Measurements from ENCODE around the gene SELENOO. TPM values are rescaled to one million over a fixed set of nuclear protein-coding genes. Genes with fewer than 3 reads are reported as not detected.

Gene SELENOO
- total RNA-seq, 1 donor from 2014 or later = 24.5 TPM

DNA sequence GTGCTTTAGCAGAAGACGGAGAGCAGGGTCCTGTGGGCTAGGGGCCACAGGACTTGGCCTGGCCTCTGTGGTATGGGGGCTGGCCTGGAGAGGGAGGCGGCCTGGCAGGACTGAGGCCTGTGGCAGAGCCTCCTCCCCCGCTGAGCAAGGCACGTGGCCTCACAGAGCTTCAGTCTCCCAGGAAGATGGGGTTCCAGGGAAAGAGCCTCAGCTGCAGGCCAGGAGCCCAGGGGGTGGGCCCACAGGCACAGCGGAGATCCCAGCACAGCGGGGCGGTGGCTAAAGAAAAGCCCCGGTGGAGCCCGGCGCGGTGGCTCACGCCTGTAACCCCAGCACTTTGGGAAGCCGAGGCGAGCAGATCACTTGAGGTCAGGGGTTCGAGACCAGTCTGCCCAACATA, 58.5 kb downstream of the SELENOO start:
- Mint-ChIP-seq H3K27me3 (ENCODE audit: low read depth) (no peaks in the 10 kb centered on the region), H3K27ac (ENCODE audit: unreplicated experiment) (no peak overlapping the region), H3K36me3 (ENCODE audit: low read depth) (no peaks in the 10 kb centered on the region), H3K9me3 (no peaks in the 10 kb centered on the region), H3K4me3 (peak overlapping the region; percentile 71), H3K4me1 (peaks cover 5% of the 10 kb centered on the region)
- DNase-seq (ENCODE audit: low read depth, low spot score) = no peak
- TF ChIP-seq, protein P1, sequence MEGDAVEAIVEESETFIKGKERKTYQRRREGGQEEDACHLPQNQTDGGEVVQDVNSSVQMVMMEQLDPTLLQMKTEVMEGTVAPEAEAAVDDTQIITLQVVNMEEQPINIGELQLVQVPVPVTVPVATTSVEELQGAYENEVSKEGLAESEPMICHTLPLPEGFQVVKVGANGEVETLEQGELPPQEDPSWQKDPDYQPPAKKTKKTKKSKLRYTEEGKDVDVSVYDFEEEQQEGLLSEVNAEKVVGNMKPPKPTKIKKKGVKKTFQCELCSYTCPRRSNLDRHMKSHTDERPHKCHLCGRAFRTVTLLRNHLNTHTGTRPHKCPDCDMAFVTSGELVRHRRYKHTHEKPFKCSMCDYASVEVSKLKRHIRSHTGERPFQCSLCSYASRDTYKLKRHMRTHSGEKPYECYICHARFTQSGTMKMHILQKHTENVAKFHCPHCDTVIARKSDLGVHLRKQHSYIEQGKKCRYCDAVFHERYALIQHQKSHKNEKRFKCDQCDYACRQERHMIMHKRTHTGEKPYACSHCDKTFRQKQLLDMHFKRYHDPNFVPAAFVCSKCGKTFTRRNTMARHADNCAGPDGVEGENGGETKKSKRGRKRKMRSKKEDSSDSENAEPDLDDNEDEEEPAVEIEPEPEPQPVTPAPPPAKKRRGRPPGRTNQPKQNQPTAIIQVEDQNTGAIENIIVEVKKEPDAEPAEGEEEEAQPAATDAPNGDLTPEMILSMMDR (conservative IDR thresholded peaks at IDR 0.05) = no peak

DNA sequence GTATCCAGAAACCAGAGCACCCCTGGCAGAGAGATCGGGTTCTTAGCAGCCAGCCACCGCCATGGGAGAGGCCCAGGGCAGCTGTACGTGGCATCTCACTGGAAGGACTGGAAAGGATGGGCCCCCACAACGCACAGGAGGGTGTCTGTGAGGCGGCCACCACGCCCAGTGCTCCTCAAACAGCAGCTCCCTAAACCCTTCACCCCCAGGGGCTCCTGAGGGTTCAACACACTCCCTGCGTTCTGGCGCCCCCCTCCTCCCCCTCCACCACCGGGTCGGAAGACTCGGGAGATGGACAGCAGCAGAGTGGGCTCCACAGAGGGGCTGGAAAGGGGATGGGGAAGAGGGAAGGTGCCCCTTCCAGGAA, 59.6 kb downstream of the SELENOO start:
- H3K27ac Mint-ChIP-seq (ENCODE audit: unreplicated experiment) = no peak overlapping the region
- no peaks in the 10 kb centered on the region for H3K36me3 Mint-ChIP-seq (ENCODE audit: low read depth)
- no peak for DNase-seq (ENCODE audit: low read depth, low spot score)
- TF ChIP-seq, protein P1 (conservative IDR thresholded peaks at IDR 0.05) = no peak
- no peaks in the 10 kb centered on the region for H3K9me3 Mint-ChIP-seq
- H3K4me3 Mint-ChIP-seq = peak overlapping the region; percentile 47
- H3K27me3 Mint-ChIP-seq (ENCODE audit: low read depth) = no peaks in the 10 kb centered on the region
- peaks cover 5% of the 10 kb centered on the region for H3K4me1 Mint-ChIP-seq

DNA sequence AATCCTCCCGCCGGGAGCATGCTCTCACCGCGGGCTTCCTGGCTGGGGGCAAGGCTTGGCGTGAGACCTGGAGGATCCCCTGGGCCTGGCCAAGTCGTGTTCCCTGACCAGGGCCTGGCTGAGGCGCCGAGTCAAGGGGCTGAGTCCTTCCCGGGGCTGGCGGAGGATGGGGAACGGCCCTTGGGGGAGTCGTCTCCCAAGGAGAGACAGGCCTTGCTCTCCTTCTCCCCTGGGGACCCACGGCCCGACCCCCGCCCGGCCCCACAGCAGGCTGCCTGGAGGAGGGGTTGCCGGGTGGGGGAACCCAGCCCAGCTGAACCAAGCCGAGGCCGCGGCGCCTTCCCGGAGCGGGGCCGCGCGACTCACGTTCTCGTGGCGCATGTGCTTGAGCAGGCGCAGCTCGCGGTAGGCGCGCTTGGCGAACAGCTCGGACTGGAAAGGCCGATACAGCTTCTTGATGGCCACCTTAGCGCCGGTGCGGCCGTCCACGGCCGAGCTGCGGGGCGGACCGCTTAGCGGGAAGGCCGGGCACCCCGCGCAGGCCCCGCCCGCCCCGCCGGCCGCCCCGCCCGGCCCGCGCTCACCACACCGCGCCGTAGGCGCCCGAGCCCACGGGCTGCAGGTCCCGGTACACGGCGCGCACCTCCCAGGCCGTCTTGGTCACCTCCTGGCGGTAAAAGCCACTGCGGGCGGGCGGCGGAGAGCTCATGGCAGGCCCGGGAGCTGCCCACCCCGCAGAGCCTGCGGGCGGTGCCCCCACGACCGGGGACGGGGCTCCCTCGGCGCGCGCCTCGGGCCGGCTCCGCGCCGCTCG, 60.2 kb downstream of the SELENOO start:
- Mint-ChIP-seq H3K4me1 (peaks cover 5% of the 10 kb centered on the region), H3K4me3 (peak overlapping the region; percentile 47), H3K27ac (ENCODE audit: unreplicated experiment) (no peak overlapping the region), H3K36me3 (ENCODE audit: low read depth) (no peaks in the 10 kb centered on the region), H3K9me3 (no peaks in the 10 kb centered on the region), H3K27me3 (ENCODE audit: low read depth) (no peaks in the 10 kb centered on the region)
- DNase-seq (ENCODE audit: low read depth, low spot score) = no peak
- TF ChIP-seq, protein P1 (conservative IDR thresholded peaks at IDR 0.05) = no peak

DNA sequence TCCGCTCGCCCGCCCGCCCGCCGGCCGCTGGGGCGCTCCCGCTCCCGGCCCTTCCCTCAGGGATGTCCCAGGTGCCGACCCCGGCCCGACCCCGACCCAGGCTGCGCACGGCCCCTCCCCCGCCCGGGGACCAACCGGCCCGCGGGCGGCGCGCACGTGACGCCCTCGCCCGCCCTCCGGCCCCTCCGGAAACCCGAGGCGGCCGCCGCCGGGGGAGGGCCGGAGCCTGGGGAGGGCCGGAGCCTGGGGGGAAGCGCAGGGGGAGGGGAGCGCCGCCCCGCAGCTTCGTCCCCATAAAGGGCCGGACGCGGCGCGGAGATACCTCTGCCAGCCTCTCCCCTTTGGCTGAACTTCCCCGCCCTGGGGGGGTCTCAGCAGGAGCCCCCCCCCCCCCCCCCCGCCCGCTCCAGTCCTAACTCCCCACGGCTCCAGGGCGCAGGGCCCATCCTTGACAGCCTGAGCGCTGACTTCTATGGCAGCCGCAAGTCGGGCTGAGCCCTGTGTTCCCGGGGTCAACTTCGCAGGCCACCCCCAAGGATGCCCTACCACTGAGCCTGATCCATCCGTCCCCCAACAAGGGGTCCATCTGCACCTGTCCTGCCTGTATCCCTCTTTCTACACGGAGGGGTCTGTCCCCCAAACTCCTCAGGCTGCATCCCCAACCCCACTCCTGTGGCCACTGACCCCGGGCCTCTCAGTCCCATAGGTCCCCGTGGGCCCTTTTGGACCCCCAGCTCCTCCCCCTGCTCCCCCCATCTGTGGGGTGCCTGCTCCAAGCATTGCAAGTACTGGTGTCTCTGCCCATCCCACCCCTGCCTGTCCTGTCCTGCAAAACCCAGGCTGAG, 61.0 kb downstream of the SELENOO start, which contains the start of gene MAPK12:
Gene MAPK12 (minus strand): TSS at position 69 of the 845 bp plus-strand sequence. CDS start 174 bp downstream, outside the sequence.
- Mint-ChIP-seq H3K9me3 (no peaks in the 10 kb centered on the region), H3K27ac (ENCODE audit: unreplicated experiment) (no peak within 1 kb of the TSS), H3K36me3 (ENCODE audit: low read depth) (no peaks in the 10 kb centered on the region), H3K4me3 (peak within 1 kb of the TSS; percentile 81), H3K4me1 (peaks cover 5% of the 10 kb centered on the region), H3K27me3 (ENCODE audit: low read depth) (peaks cover 3% of the 10 kb centered on the region)
- TF ChIP-seq, protein P1 (conservative IDR thresholded peaks at IDR 0.05) = no peak
- no peak for DNase-seq (ENCODE audit: low read depth, low spot score)

DNA sequence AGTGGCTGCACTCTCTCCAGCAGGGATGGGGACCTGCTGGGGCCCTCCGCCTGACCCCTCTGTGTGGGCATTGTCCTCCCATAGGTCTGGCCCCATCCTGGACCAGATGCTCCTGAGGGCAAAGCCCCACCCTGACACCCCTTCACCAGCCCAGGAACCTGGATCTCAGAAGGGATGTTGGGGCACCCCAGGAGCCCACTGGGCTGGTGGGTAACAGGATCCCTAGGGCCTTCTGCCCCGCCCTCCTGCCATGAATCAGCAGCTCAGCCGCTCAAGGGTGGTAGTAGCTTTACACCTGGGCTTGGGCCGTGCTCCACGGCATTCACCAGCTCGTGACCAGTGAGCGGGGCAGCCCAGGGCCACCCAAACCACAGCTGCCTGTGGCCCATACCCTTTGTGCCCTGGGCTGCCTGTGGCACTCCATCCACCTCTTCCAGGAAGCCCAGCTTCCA, 61.7 kb downstream of the SELENOO start:
- Mint-ChIP-seq H3K4me1 (peaks cover 5% of the 10 kb centered on the region), H3K9me3 (no peaks in the 10 kb centered on the region), H3K27ac (ENCODE audit: unreplicated experiment) (no peak overlapping the region)

More for the DNA sequence above, 61.7 kb downstream of the SELENOO start:
- Mint-ChIP-seq H3K36me3 (ENCODE audit: low read depth) (no peaks in the 10 kb centered on the region), H3K27me3 (ENCODE audit: low read depth) (peaks cover 3% of the 10 kb centered on the region), H3K4me3 (peak overlapping the region; percentile 81)
- no peak for DNase-seq (ENCODE audit: low read depth, low spot score)
- TF ChIP-seq, protein P1 (conservative IDR thresholded peaks at IDR 0.05) = no peak
